Muscle layer of duodenum (tissue), 2 donors: Measurements from ENCODE around the gene BCKDHA.

Experiments used
- H3K27ac ChIP-seq: one replicate; pipeline ENCODE4 v1.7.0; 2013; ENCODE audit warnings: mild to moderate bottlenecking, low read length
- H3K27me3 ChIP-seq: one replicate; pipeline ENCODE4 v1.7.0; 2013; ENCODE audit warnings: low read depth, mild to moderate bottlenecking, control low read depth, low read length
- H3K36me3 ChIP-seq, 2 donors: one replicate each; pipeline ENCODE4 v1.7.0; 2013; ENCODE audit warnings: low read length in 2 of 2, control low read depth in 1 of 2, mild to moderate bottlenecking in 1 of 2; ENCODE audit not compliant: insufficient read depth in 2 of 2, control insufficient read depth in 1 of 2
- H3K4me1 ChIP-seq, 2 donors: one replicate each; pipeline ENCODE4 v1.7.0; 2013; ENCODE audit warnings: low read length in 2 of 2, mild to moderate bottlenecking in 2 of 2, control low read depth in 1 of 2, moderate library complexity in 1 of 2; ENCODE audit not compliant: insufficient read depth in 2 of 2, control insufficient read depth in 1 of 2
- H3K4me3 ChIP-seq, 2 donors: one replicate each; pipeline ENCODE4 v1.7.0; 2013; ENCODE audit warnings: low read length in 2 of 2, low read depth in 1 of 2, mild to moderate bottlenecking in 1 of 2
- H3K9me3 ChIP-seq, 2 donors: one replicate each; pipeline ENCODE4 v1.7.0; 2013; ENCODE audit warnings: low read length in 2 of 2, control low read depth in 1 of 2, mild to moderate bottlenecking in 1 of 2; ENCODE audit not compliant: control insufficient read depth in 1 of 2
- donor health status: healthy.

Gene BCKDHA

GRCh38 chr19:41392775-41393174 lies 4.8 kb upstream of the BCKDHA start:
- H3K36me3 ChIP-seq = peaks cover 12 to 27% of the 10 kb centered on the region in 2 donors
- H3K4me3 ChIP-seq = no peak overlapping the region
- H3K9me3 ChIP-seq = no peaks in the 10 kb centered on the region
- no peak overlapping the region for H3K27ac ChIP-seq
- peaks cover 0 to 10% of the 10 kb centered on the region in 2 donors for H3K4me1 ChIP-seq
- no peaks in the 10 kb centered on the region for H3K27me3 ChIP-seq

- H3K36me3 ChIP-seq = peaks cover 9 to 19% of the 10 kb centered on the region in 2 donors
- H3K4me1 ChIP-seq = peaks cover 11 to 23% of the 10 kb centered on the region in 2 donors
- H3K4me3 ChIP-seq = no peak overlapping the region
These were observed 2.3 kb upstream of the BCKDHA start for GRCh38 chr19:41395355-41395754.

GRCh38 chr19:41398050-41398418 lies 416 bp downstream of the BCKDHA start:
- no peaks in the 10 kb centered on the region for H3K9me3 ChIP-seq

More at GRCh38 chr19:41395355-41395754, 2.3 kb upstream of the BCKDHA start:
- Histone ChIP-seq H3K27me3 (no peaks in the 10 kb centered on the region), H3K27ac (no peak overlapping the region), H3K9me3 (no peaks in the 10 kb centered on the region)

GRCh38 chr19:41398598-41398997 lies 980 bp downstream of the BCKDHA start:
- no peaks in the 10 kb centered on the region for H3K27me3 ChIP-seq
- H3K4me3 ChIP-seq = peak overlapping the region; percentile 99 to 100
- H3K4me1 ChIP-seq = peaks cover 11 to 28% of the 10 kb centered on the region in 2 donors
- peak overlapping the region; percentile 98 for H3K27ac ChIP-seq
- H3K36me3 ChIP-seq = peaks cover 5 to 10% of the 10 kb centered on the region in 2 donors
- no peaks in the 10 kb centered on the region for H3K9me3 ChIP-seq

More at GRCh38 chr19:41398050-41398418, 416 bp downstream of the BCKDHA start:
- no peaks in the 10 kb centered on the region for H3K27me3 ChIP-seq
- peaks cover 0 to 10% of the 10 kb centered on the region in 2 donors for H3K36me3 ChIP-seq
- peak overlapping the region; percentile 98 for H3K27ac ChIP-seq
- peak overlapping the region; percentile 99 to 100 for H3K4me3 ChIP-seq
- peaks cover 11 to 26% of the 10 kb centered on the region in 2 donors for H3K4me1 ChIP-seq

GRCh38 chr19:41399091-41399490 lies 1.5 kb downstream of the BCKDHA start:
- peaks cover 5 to 10% of the 10 kb centered on the region in 2 donors for H3K36me3 ChIP-seq
- H3K4me3 ChIP-seq = peak overlapping the region; percentile 99 to 100
- no peaks in the 10 kb centered on the region for H3K27me3 ChIP-seq
- no peaks in the 10 kb centered on the region for H3K9me3 ChIP-seq
- no peak overlapping the region for H3K27ac ChIP-seq
- peaks cover 11 to 29% of the 10 kb centered on the region in 2 donors for H3K4me1 ChIP-seq

GRCh38 chr19:41399525-41399924 lies 1.9 kb downstream of the BCKDHA start:
- Histone ChIP-seq H3K27ac (no peak overlapping the region), H3K4me1 (peaks cover 11 to 29% of the 10 kb centered on the region in 2 donors)

GRCh38 chr19:41401483-41401882 lies 3.9 kb downstream of the BCKDHA start:
- Histone ChIP-seq H3K9me3 (no peaks in the 10 kb centered on the region), H3K4me1 (peaks cover 13 to 24% of the 10 kb centered on the region in 2 donors), H3K36me3 (peaks cover 5 to 10% of the 10 kb centered on the region in 2 donors), H3K27ac (no peak overlapping the region), H3K4me3 (no peak overlapping the region), H3K27me3 (no peaks in the 10 kb centered on the region)

More at GRCh38 chr19:41399525-41399924, 1.9 kb downstream of the BCKDHA start:
- Histone ChIP-seq H3K4me3 (no peak overlapping the region), H3K27me3 (no peaks in the 10 kb centered on the region), H3K36me3 (peaks cover 5 to 10% of the 10 kb centered on the region in 2 donors), H3K9me3 (no peaks in the 10 kb centered on the region)

- Histone ChIP-seq H3K36me3 (peaks cover 5 to 10% of the 10 kb centered on the region in 2 donors), H3K4me3 (no peak overlapping the region), H3K4me1 (peaks cover 13 to 23% of the 10 kb centered on the region in 2 donors), H3K27me3 (no peaks in the 10 kb centered on the region), H3K9me3 (no peaks in the 10 kb centered on the region), H3K27ac (no peak overlapping the region)
These were observed 4.4 kb downstream of the BCKDHA start for GRCh38 chr19:41402010-41402409.

GRCh38 chr19:41403181-41403970 lies 5.8 kb downstream of the BCKDHA start:
- H3K4me3 ChIP-seq = no peak overlapping the region
- H3K36me3 ChIP-seq = peaks cover 5 to 7% of the 10 kb centered on the region in 2 donors
- H3K27me3 ChIP-seq = no peaks in the 10 kb centered on the region
- no peak overlapping the region for H3K27ac ChIP-seq
- H3K9me3 ChIP-seq = no peaks in the 10 kb centered on the region
- peaks cover 9 to 19% of the 10 kb centered on the region in 2 donors for H3K4me1 ChIP-seq

GRCh38 chr19:41405776-41406175 lies 8.2 kb downstream of the BCKDHA start:
- Histone ChIP-seq H3K27me3 (no peaks in the 10 kb centered on the region), H3K27ac (no peak overlapping the region), H3K4me1 (peaks cover 2 to 24% of the 10 kb centered on the region in 2 donors), H3K9me3 (no peaks in the 10 kb centered on the region), H3K4me3 (no peak overlapping the region), H3K36me3 (peaks cover 5 to 10% of the 10 kb centered on the region in 2 donors)

GRCh38 chr19:41407271-41407670 lies 9.7 kb downstream of the BCKDHA start:
- Histone ChIP-seq H3K4me3 (no peak overlapping the region), H3K27ac (peak overlapping the region; percentile 19), H3K4me1 (peaks cover 2 to 21% of the 10 kb centered on the region in 2 donors), H3K9me3 (no peaks in the 10 kb centered on the region), H3K36me3 (peaks cover 11 to 14% of the 10 kb centered on the region in 2 donors), H3K27me3 (no peaks in the 10 kb centered on the region)
